HG03565 (cell line): ENCODE results near the gene SDK1.

Experiments
- ATAC-seq: cut with Tn5 transposase; IDR thresholded peaks from one replicate; pipeline ENCODE4 v1.9.1; 2021; ENCODE audit warnings: mild to moderate bottlenecking, moderate library complexity; ENCODE audit not compliant: unreplicated experiment

The SDK1 gene

GRCh38 chr7:3897430-3898372 lies 596.6 kb downstream of the SDK1 start:
- peak; percentile 59 for ATAC-seq

DNA sequence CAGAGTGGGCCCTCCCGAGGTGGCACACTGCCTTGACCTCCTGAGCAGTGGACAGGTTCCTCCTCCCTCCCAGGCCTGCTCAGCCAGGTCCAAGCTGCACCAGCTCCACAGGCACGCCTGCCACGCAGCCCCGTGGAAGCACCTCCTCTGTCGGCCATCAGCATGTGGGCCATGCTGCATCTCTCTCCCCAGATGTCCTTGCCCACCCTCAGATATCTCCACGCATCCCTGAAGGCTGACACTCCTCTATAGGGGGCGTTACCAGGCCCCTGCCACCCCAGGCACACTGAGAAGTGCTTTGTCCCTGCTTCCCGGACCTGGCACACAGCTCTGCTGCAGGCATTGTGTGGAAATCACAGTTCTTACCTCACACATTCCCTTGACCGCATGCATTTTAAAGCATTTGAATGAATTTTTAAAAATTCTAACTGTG lies 598.5 kb downstream of the SDK1 start:
- no peak for ATAC-seq

GRCh38 chr7:3908153-3908552 lies 607.1 kb downstream of the SDK1 start:
- no peak for ATAC-seq

- no peak for ATAC-seq
Observed at GRCh38 chr7:3909128-3909527, 608.1 kb downstream of the SDK1 start.

- ATAC-seq = no peak
Observed at GRCh38 chr7:3910054-3910453, 609.0 kb downstream of the SDK1 start.

- ATAC-seq = no peak
Observed at GRCh38 chr7:3911685-3912084, 610.6 kb downstream of the SDK1 start.

DNA sequence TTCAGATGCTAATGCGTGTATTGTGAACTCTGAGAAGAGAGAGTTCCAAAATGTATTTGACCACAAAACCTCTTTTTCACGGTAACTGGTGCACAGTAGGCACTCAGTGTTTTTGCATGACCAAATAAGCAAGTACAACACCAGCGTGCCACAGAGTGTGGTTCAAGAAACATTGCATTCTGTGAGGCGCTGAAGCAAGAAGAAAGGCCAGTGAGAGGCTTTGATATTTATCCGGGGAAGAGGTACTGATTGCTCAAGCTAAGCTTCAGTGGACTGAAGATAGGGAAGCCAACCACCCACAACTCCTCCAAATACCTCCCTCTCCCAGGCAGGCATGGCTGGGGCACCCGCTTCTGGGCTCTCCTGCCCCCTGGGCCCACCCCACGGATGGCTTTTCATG lies 611.2 kb downstream of the SDK1 start:
- ATAC-seq = no peak

- no peak for ATAC-seq
Observed at GRCh38 chr7:3914051-3914775, 613.2 kb downstream of the SDK1 start.

DNA sequence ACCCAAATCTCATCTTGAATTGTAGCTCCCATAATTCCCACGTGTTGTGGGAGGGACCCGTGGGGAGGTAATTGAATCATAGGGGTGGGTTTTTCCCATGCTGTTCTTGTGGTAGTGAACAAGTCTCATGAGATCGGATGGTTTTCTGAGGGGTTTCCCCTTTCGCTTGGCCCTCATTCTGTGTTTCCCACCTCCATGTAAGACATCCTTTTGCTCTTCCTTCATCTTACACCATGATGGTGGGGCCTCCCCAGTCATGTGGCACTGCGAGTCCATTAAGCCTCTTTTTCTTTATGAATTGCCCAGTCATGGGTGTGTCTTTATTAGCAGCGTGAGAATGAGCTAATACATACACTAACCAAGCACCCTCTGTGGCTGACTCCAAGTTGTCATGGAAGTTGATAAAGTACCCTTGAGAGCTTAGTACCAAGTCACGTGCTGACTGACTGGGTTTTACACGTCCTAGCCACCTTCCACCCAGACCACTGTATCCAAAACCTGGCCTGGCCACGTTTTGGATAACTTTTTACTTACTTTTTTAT lies 614.4 kb downstream of the SDK1 start:
- ATAC-seq = no peak

DNA sequence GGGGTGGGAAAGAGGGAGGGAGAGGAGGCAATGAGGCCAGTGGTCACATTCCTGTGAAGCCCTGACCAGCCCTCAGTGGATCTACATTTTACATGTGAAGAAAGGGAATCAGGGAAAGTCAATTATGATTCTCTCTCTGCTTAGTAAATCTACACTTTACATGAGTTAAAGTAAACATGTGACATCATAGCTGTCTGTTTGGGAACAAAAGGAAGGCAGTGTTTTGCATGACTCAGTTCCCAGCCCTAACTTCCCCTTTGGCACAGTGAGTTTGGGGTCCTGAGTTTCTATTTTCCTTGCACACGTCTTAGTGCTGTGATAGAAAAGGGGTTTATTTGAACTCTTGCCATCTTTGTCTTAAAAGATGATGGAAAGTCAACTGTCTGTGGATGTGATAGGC lies 615.1 kb downstream of the SDK1 start:
- no peak for ATAC-seq

DNA sequence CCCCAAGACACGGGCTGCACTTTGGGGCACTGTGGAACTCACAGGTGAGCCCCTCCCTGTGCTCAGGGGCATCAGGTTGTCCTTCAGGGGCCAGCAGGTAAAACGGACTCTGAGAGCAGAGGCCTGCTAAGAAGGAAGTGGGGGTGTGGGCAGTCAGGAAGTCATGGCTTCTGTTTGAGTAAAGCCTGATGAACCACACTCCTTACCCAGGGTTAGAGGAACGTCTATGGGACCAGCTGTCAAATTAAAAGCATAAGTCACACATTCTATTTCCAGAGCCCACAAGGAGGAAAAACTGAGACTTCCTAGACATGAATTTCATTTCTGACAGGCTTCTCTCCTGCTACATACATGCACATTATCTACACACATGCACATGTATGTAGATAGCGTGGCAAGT lies 616.4 kb downstream of the SDK1 start:
- no peak for ATAC-seq

- ATAC-seq = no peak
Observed at GRCh38 chr7:3918576-3918975, 617.5 kb downstream of the SDK1 start.

DNA sequence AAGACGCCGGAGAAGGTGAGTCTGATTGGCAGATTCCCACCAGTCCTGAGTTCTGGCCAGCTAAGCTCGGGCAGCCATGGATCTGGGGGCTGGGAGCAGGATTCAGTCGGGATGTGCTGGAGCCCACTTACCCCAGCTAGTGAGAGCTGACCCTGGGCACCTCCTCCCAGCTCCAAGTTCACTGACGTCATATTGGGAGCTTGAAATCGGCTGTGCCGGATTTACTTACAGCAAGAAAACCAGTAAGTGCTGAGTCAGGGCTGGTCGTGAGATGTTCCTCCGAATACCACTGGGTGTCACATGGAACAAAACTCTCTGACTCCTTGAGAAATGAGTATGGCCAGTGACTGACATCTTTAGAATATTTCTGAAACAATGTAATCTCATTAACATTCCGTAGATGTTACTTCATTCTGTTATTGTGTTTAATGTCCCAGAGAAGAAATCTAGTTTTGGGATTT lies 621.2 kb downstream of the SDK1 start:
- no peak for ATAC-seq

- ATAC-seq = no peak
Observed at GRCh38 chr7:3923307-3923918, 622.4 kb downstream of the SDK1 start.

DNA sequence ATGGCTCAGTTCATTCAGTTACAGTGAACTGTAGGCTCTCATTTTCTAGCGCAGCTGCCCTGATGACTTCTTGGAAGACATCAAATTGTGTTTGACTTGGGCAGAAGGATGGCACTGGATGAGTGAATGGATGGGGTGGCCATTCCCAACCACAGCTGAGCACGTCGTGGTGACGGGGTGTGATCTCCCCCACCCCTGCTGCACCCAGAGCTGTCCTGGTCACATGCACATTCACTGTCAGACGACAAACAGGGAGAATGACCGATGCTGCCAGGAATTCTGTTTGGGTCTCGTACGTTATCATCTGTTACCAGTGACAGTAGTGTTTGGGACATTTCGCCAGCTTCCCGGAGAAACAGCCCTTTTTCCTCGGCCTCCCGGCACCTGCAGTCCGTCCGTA lies 623.2 kb downstream of the SDK1 start:
- ATAC-seq = no peak

DNA sequence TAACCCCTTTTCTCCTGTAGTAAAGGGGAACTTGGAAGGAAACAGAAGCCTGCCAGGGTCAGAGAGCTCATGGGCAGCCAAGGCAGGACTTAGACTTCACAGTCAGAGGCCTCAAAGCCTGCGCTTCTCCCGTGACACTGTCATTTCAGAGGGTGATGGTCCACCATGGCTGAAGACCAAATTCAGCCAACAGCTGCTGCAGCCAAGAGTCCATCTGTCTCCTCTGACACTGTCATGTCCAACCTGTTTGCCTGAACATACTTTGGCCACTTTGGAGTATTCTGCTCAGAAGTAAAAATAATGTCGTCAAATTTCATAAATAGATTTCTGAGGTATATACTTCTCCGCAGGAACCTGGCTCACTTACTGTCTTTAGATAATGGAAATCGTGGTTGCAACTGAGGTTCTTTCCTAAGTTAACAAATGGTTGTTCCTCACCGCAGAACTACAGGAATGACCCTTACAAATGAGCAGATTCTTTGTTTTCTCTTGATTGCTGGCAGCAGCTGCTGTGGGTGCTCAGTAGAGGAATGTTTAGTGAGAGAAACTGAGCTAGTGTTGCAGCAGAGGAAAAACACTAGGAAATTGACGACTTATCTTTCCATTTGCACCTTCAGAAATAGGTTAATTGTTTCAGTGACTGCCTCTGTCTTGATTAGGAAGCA lies 626.5 kb downstream of the SDK1 start:
- no peak for ATAC-seq

DNA sequence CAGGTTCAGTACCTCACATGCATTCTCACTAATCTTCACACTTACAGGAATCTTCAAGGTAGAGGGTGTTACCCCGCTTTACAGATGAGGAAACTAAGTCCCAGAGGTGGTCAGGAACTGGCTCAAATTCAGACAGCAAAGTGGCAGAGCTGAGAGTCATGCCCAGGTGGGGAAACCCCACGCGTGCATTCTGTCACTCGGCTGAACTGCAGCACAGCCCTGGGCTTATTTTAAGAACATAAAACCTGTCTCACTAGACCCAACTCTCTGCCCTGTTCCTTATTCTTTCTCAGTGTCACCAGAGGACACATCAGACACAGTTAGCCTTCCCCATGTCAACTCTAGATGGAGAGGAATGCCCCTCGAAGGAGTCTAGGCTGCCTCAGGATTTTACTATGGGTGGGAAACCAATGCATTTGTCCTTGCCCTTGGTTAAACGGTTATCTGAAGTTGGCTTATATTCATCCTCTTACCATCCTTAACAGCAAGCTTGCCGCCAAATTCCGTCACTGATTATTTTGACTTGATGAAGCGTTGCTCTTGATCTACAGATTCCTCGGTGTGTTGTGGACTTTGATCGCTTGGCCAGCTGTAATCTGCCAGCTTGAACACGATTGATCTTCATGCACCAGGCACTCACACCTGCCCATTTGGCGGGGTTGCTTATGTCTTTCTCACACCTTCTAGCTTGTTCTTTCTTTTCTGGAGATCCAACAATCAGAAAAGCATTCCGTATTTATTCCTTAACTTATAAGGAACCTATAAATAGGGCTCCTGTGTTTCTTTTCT lies 627.9 kb downstream of the SDK1 start:
- ATAC-seq = no peak

DNA sequence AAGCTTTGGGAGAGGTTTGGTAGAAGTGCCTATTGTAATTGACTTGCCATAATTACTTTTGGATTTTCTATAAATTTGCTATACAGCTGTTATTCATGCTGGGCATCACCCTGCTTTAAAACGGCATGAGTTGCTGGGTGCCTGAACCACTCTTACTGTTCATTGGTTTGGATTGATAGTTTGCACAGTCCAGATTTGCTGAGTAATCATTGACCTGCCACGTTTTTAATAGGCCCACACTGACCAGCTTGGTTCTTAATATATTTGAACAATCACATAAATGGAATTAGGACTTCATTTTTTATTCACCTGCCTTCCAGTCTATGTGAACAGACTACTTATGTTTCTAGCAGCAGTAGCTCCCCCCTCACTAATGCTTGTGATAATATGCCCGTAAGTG lies 630.8 kb downstream of the SDK1 start:
- no peak for ATAC-seq

DNA sequence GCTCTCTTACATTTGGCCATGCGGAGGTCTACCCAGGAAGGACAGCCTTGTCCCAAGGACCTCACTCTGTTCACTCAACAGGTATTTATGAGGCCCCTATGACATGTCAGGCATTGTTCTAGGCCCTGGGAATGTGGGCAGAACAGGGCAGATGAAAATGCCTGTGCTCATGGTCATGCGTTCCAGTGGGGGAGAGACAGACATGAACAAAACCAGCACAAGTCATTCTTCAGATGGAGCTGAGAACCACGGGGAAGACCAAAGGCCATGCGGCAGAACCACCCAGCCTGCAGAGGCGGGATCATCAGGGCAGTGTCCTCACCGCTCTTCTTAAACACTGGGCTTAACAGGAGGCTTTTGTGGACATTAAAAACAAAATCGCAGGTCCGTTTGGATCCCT lies 636.1 kb downstream of the SDK1 start:
- no peak for ATAC-seq

- no peak for ATAC-seq
Observed at GRCh38 chr7:3937605-3938004, 636.6 kb downstream of the SDK1 start.
